ENCODE data around the gene LSM7. TPM values are rescaled to one million over a fixed set of nuclear protein-coding genes. Genes with fewer than 3 reads are reported as not detected.

The LSM7 gene
- total RNA-seq, 3 donors from 2014 or later, result 95.1 to 188 (median 125) TPM

DNA sequence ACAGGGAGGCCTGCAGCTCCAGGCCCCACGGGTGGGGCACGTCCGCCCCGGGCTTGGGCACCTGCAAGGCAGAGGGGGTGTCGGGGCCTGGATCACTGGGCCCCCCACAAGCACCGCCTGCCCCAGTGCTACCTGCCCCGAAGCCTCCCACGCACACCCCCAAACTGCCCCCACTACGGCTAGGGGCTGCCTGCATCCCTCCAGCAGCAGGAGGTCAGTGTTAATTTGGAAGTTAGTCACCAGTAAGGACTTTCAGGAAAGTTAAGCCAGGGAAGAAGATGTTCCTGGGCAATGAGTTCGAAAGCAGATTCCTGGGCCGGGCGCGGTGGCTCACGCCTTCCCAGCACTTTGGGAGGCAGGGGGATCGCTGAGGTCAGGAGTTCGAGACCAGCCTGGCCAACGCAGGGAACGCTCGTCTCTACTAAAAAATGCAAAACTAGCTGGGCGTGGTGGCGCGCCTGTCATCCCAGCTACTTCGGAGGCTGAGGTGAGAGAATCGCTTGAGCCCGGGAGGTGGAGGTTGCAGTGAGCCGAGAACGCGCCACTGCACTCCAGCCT, 51.9 kb downstream of the LSM7 start:
- DNase-seq (ENCODE audit: low spot score in 2 of 2), result no peak
- Histone ChIP-seq H3K27ac (no peak overlapping the region), H3K27me3 (no peaks in the 10 kb centered on the region), H3K9me3 (no peaks in the 10 kb centered on the region), H3K4me3 (no peak overlapping the region), H3K36me3 (no peaks in the 10 kb centered on the region), H3K4me1 (peaks cover 17 to 20% of the 10 kb centered on the region in 2 donors)
- TF ChIP-seq POLR2AphosphoS5 (IDR thresholded peaks at IDR 0.05) (no peak), POLR2A (IDR thresholded peaks at IDR 0.05) (no peak)
- TF ChIP-seq, protein P1, sequence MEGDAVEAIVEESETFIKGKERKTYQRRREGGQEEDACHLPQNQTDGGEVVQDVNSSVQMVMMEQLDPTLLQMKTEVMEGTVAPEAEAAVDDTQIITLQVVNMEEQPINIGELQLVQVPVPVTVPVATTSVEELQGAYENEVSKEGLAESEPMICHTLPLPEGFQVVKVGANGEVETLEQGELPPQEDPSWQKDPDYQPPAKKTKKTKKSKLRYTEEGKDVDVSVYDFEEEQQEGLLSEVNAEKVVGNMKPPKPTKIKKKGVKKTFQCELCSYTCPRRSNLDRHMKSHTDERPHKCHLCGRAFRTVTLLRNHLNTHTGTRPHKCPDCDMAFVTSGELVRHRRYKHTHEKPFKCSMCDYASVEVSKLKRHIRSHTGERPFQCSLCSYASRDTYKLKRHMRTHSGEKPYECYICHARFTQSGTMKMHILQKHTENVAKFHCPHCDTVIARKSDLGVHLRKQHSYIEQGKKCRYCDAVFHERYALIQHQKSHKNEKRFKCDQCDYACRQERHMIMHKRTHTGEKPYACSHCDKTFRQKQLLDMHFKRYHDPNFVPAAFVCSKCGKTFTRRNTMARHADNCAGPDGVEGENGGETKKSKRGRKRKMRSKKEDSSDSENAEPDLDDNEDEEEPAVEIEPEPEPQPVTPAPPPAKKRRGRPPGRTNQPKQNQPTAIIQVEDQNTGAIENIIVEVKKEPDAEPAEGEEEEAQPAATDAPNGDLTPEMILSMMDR (IDR thresholded peaks at IDR 0.05), result no peak
- intact Hi-C loops (cut with DNase I; ENCODE audit: low total_unique reads), result loop anchor here (5.0 to 10.0 kb wide), 2 partner anchors 112 to 384 kb away; partner anchors contain the start of gene DOT1L

DNA sequence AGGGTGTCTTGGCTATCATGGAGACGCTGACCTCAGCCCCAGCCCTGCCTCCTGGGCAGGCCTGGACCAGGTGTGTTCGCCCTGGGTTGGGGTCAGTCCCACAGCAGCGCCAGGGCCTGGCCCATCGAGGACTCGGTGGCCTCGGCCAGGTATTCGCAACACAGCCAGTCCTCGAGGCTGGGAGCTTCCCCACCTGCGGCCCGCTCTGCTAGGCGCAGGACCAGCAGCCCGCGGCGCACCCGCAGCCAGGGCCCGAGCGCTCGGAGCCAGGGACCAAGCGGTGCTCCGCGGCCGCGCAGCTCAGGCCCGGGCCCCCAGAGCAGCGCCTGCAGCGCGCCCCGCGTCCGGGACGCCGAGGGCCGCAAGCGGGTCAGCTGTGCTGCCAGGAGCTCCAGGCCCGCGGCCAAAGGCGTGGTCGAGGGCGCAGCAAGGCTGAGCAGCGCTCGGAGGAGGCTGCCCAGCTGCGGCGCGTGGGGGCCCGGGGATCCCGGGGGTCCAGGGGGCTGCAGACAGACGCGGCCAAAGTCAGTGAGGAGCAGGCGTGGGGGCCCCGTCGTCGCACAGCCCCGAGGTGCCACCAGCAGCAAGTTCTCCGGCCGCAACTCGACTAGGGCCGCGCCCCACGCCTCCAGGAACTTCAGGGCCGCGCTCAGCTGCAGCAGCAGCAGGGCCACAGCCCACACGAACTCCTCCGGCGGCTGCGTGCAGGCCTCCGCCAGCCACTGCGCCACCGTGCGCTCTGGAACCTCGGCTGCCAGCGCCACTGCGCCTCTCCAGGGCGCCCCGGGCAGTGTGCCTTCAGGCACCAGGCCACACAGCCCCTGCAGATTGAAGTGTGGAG, 52.6 kb downstream of the LSM7 start:
- intact Hi-C loops (cut with DNase I; ENCODE audit: low total_unique reads), result loop anchor here (5.0 to 10.0 kb wide), 2 partner anchors 111 to 384 kb away; partner anchors contain the start of gene DOT1L
- peaks cover 17 to 25% of the 10 kb centered on the region in 2 donors for H3K4me1 ChIP-seq

DNA sequence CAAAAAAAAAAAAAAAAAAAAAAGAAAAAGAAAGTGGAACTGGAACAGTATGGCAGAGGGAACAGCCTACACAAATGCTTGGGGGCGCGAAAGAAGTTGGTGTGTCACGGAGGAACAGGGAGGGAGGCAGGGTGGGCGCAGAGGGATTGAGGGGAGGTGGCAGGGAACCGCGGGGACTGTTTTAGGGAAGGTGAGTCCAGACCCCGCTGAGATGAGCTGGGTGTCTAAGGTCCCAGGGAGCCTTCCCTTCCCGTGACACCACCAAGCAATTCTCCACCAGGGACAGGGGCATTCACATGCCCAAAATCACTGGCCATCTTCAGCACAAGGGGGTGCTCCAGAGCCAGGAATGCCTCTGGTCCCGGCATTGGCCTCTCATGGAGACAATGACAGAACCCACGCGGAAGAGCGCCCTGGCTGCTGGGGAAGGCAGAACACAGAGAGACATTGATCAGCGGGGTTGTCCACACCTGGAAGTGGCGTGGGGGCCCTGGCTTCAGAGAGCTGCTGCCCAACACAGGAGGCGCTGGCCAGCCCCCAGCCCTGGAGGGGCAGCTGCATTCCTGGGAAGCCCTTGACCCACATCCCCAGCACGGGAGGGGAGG, 53.4 kb downstream of the LSM7 start:
- TF ChIP-seq, protein P1 (IDR thresholded peaks at IDR 0.05), result peak; percentile 37 to 52 (median 48)
- TF ChIP-seq POLR2AphosphoS5 (IDR thresholded peaks at IDR 0.05), result peak in 1 of 3 donors; percentile 17
- no peak for TF ChIP-seq POLR2A (IDR thresholded peaks at IDR 0.05)
- H3K9me3 ChIP-seq, result no peaks in the 10 kb centered on the region
- H3K4me1 ChIP-seq, result peaks cover 17 to 25% of the 10 kb centered on the region in 2 donors
- no peaks in the 10 kb centered on the region for H3K36me3 ChIP-seq
- intact Hi-C loops (cut with DNase I; ENCODE audit: low total_unique reads), result loop anchor here (5.0 to 10.0 kb wide), 3 partner anchors 38 to 383 kb away; partner anchors contain the start of genes DOT1L, PLEKHJ1 and SF3A2
- peak overlapping the region in 1 of 2 donors; percentile 20 for H3K27ac ChIP-seq
- peak in 1 of 2 donors; percentile 48 for DNase-seq (ENCODE audit: low spot score in 2 of 2)
- H3K27me3 ChIP-seq, result no peaks in the 10 kb centered on the region
- peak overlapping the region in 1 of 3 donors; percentile 27 for H3K4me3 ChIP-seq

More for the DNA sequence above, 52.6 kb downstream of the LSM7 start:
- TF ChIP-seq, protein P1 (IDR thresholded peaks at IDR 0.05), result no peak
- TF ChIP-seq POLR2A (IDR thresholded peaks at IDR 0.05), result no peak
- no peak for TF ChIP-seq POLR2AphosphoS5 (IDR thresholded peaks at IDR 0.05)
- no peak overlapping the region for H3K27ac ChIP-seq
- H3K36me3 ChIP-seq, result no peaks in the 10 kb centered on the region
- peak overlapping the region in 1 of 3 donors; percentile 27 for H3K4me3 ChIP-seq
- H3K9me3 ChIP-seq, result no peaks in the 10 kb centered on the region
- no peak for DNase-seq (ENCODE audit: low spot score in 2 of 2)
- no peaks in the 10 kb centered on the region for H3K27me3 ChIP-seq

DNA sequence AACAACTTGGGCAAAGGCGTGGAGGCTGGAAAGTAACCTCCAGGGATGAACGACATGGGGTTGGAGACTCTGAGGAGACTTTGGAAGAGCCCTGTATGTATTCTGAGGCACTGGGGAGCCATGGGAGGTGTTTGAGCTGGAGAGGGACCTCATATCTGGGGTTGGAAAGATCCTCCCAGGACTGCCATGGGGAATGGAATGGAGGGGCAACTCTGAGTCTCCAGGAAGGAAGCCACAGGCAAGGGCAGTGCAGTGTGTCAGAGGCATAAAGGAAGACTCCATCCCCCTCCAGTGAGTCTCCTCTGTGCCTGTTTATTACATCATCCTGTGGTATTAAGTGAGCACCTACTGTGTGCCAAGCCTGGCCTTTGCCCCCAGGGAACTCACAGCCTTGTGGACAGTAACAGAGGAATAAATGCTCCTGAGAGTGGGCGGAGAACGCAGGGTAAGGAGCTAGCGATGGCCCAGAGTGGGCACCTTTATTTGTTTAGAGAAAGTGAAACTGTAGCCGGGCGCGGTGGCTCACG, 54.1 kb downstream of the LSM7 start:
- Histone ChIP-seq H3K4me1 (peaks cover 17 to 25% of the 10 kb centered on the region in 2 donors), H3K9me3 (no peaks in the 10 kb centered on the region), H3K4me3 (peak overlapping the region; percentile 18 to 100 (median 20)), H3K27ac (peak overlapping the region; percentile 86 to 99), H3K27me3 (no peaks in the 10 kb centered on the region), H3K36me3 (no peaks in the 10 kb centered on the region)
- no peak for DNase-seq (ENCODE audit: low spot score in 2 of 2)
- TF ChIP-seq POLR2AphosphoS5 (IDR thresholded peaks at IDR 0.05) (no peak), POLR2A (IDR thresholded peaks at IDR 0.05) (no peak)
- TF ChIP-seq, protein P1 (IDR thresholded peaks at IDR 0.05), result no peak
- intact Hi-C loops (cut with DNase I; ENCODE audit: low total_unique reads), result loop anchor here (5.0 to 10.0 kb wide), 2 partner anchors 37 to 109 kb away; partner anchors contain the start of genes DOT1L, PLEKHJ1 and SF3A2

Data from breast epithelium (tissue), 4 donors.